SK-N-MC (cell line): Measurements from ENCODE around the gene FRMPD2.
"Not testable (repeated sequence)": the region's sequence is repeated elsewhere in the genome, so short reads cannot be mapped to it uniquely, and the experiment has no call there.

Source experiments
- EZH2 ChIP-seq: fragments of 200-600 bp; sonication (generic); IDR thresholded peaks from one replicate; pipeline ENCODE4 v1.6.1; 2017; ENCODE audit warnings: antibody characterized with exemption
- FOXP2 ChIP-seq: optimal IDR thresholded peaks from 2 replicates; pipeline ENCODE3; 2011; ENCODE audit warnings: mild to moderate bottlenecking, moderate library complexity; ENCODE audit not compliant: insufficient read depth; ENCODE audit errors: extremely low read length, control extremely low read depth
- POLR2AphosphoS5 ChIP-seq: IDR thresholded peaks from 2 replicates; pipeline ENCODE4 v1.6.1; 2012; ENCODE audit warnings: mild to moderate bottlenecking, low read depth, low read length, borderline replicate concordance

- not testable (repeated sequence) for TF ChIP-seq POLR2AphosphoS5, EZH2, FOXP2
These were observed 113.8 kb downstream of the FRMPD2 start for GRCh38 chr10:48160670-48161069.
